ENCODE results near the gene TCERG1L. TPM values are rescaled to one million over a fixed set of nuclear protein-coding genes. Genes with fewer than 3 reads are reported as not detected.

The TCERG1L gene
- total and polyA plus RNA-seq, 2 experiments from 2014 or later = 0.47 to 0.73 TPM

DNA sequence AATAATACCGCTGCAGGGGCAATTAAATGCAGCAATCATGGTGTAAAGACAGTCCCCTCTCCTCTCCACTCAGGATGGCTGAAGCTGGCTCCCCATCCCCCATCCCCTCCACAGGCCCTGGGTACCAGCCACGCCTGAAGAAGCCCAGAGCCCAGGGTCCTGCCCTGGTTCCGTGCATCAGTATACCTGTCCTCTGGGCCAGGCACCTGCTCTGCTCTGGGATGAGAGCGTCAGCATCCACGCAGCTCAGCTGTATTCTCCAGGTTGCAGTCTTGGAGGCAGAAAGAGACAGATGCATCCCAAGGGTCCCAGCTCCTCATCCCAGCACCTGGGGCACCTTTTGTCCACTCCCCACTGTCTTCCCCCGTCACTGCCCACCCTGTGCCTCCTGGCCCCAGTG lies 233.8 kb downstream of the TCERG1L start:
- Histone ChIP-seq H3K9me2 (replicated peaks; ENCODE audit: insufficient read depth) (no peaks in the 10 kb centered on the region), H3K27ac (no peak overlapping the region)

DNA sequence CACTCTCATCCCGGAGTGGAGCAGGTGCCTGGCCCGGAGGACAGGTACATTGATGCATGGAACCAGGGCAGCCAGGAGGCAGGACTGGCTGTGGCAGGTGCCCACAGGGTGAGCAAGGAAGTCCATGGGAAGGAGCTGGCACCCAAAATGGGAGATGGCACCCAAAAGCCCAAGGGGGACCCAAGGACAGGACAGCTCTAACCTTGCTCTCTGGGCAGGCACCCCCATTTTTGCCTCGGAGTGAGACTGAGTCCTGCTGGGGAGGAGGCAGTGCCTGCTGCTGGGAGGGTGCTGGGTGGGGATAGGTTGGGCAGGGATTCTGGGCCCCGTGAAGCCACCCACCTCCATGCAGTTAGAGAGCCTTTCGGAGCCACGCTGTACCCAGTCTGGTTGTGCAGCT lies 234.5 kb downstream of the TCERG1L start:
- TF ChIP-seq, protein P1, sequence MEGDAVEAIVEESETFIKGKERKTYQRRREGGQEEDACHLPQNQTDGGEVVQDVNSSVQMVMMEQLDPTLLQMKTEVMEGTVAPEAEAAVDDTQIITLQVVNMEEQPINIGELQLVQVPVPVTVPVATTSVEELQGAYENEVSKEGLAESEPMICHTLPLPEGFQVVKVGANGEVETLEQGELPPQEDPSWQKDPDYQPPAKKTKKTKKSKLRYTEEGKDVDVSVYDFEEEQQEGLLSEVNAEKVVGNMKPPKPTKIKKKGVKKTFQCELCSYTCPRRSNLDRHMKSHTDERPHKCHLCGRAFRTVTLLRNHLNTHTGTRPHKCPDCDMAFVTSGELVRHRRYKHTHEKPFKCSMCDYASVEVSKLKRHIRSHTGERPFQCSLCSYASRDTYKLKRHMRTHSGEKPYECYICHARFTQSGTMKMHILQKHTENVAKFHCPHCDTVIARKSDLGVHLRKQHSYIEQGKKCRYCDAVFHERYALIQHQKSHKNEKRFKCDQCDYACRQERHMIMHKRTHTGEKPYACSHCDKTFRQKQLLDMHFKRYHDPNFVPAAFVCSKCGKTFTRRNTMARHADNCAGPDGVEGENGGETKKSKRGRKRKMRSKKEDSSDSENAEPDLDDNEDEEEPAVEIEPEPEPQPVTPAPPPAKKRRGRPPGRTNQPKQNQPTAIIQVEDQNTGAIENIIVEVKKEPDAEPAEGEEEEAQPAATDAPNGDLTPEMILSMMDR (IDR thresholded peaks at IDR 0.05; ENCODE audit: poor library complexity) = no peak
- no peak for TF ChIP-seq EZH2phosphoT487 (IDR thresholded peaks at IDR 0.05; ENCODE audit: low read depth, severe bottlenecking, unreplicated experiment)
- TF ChIP-seq EZH2 (IDR thresholded peaks at IDR 0.05; ENCODE audit: borderline replicate concordance) = no peak
- no peaks in the 10 kb centered on the region for H3K9me2 ChIP-seq (replicated peaks; ENCODE audit: insufficient read depth)
- H3K27me3 ChIP-seq = no peaks in the 10 kb centered on the region
- 87% methylated on average over 5 of the region's 6 CpGs for WGBS (ENCODE audit: low lambda C conversion rate, missing lambda C conversion rate)
- H3K36me3 ChIP-seq (replicated peaks; ENCODE audit: insufficient read depth, low read depth) = no peaks in the 10 kb centered on the region
- no peaks in the 10 kb centered on the region for H3K79me2 ChIP-seq
- no peak overlapping the region for H3K4me2 ChIP-seq
- H3K27ac ChIP-seq = no peak overlapping the region
- no peak overlapping the region for H2AFZ ChIP-seq
- no peak overlapping the region for H3K4me3 ChIP-seq
- no peaks in the 10 kb centered on the region for H4K20me1 ChIP-seq (ENCODE audit: insufficient read depth, poor library complexity, severe bottlenecking)
- H3K9me3 ChIP-seq (ENCODE audit: low read depth) = no peaks in the 10 kb centered on the region
- no peak for DNase-seq (ENCODE audit: low spot score)
- no peaks in the 10 kb centered on the region for H3K4me1 ChIP-seq (ENCODE audit: insufficient read depth)

More for the DNA sequence above, 233.8 kb downstream of the TCERG1L start:
- TF ChIP-seq, protein P1 (IDR thresholded peaks at IDR 0.05; ENCODE audit: poor library complexity) = no peak
- no peak for TF ChIP-seq EZH2 (IDR thresholded peaks at IDR 0.05; ENCODE audit: borderline replicate concordance)
- TF ChIP-seq EZH2phosphoT487 (IDR thresholded peaks at IDR 0.05; ENCODE audit: low read depth, severe bottlenecking, unreplicated experiment) = no peak
- Histone ChIP-seq H4K20me1 (ENCODE audit: insufficient read depth, poor library complexity, severe bottlenecking) (no peaks in the 10 kb centered on the region), H3K4me2 (no peak overlapping the region), H3K9me3 (ENCODE audit: low read depth) (no peaks in the 10 kb centered on the region), H3K79me2 (no peaks in the 10 kb centered on the region), H3K4me1 (ENCODE audit: insufficient read depth) (no peaks in the 10 kb centered on the region), H2AFZ (no peak overlapping the region), H3K36me3 (replicated peaks; ENCODE audit: insufficient read depth, low read depth) (no peaks in the 10 kb centered on the region), H3K4me3 (no peak overlapping the region), H3K27me3 (no peaks in the 10 kb centered on the region)
- DNase-seq (ENCODE audit: low spot score) = no peak
- 86% methylated on average over 6 of the region's 6 CpGs for WGBS (ENCODE audit: low lambda C conversion rate, missing lambda C conversion rate)

DNA sequence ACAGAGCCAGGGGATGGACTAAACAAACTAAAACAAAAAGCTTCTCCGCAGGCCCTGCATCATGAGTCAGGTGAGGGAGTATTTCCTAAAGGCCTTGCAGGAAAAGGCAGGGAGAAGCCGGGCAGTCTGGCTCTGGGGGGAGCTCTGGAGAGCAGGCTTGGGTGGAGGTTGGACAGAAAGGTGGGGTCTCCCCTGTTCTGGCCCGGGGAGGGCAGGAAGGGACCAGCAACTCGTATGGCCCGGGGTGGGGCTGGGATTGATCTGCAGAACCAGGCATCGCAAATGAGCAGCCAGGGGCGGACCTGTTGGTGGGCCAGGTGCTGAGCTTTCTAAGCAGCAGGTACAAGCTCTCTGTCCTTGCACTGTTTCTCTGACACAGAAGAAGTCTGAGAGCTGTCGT lies 235.2 kb downstream of the TCERG1L start:
- Histone ChIP-seq H4K20me1 (ENCODE audit: insufficient read depth, poor library complexity, severe bottlenecking) (no peaks in the 10 kb centered on the region), H3K79me2 (no peaks in the 10 kb centered on the region), H3K4me1 (ENCODE audit: insufficient read depth) (no peaks in the 10 kb centered on the region), H3K4me2 (no peak overlapping the region), H2AFZ (no peak overlapping the region), H3K27me3 (no peaks in the 10 kb centered on the region), H3K9me3 (ENCODE audit: low read depth) (no peaks in the 10 kb centered on the region), H3K9me2 (replicated peaks; ENCODE audit: insufficient read depth) (no peaks in the 10 kb centered on the region), H3K36me3 (replicated peaks; ENCODE audit: insufficient read depth, low read depth) (no peaks in the 10 kb centered on the region), H3K4me3 (no peak overlapping the region), H3K27ac (no peak overlapping the region)
- DNase-seq (ENCODE audit: low spot score) = no peak
- 87% methylated on average over 8 of the region's 8 CpGs for WGBS (ENCODE audit: low lambda C conversion rate, missing lambda C conversion rate)
- TF ChIP-seq EZH2phosphoT487 (IDR thresholded peaks at IDR 0.05; ENCODE audit: low read depth, severe bottlenecking, unreplicated experiment) (no peak), EZH2 (IDR thresholded peaks at IDR 0.05; ENCODE audit: borderline replicate concordance) (no peak)
- TF ChIP-seq, protein P1 (IDR thresholded peaks at IDR 0.05; ENCODE audit: poor library complexity) = no peak
